SK-N-SH treated with all-trans-retinoic acid at 6 μM for 48 hours (cell line): ENCODE data around the gene CTXN3.

ENCODE experiments used
- ATAC-seq: fragments of 200-7000 bp; cut with Tn5 transposase; 3 replicates; pipeline ENCODE4 v1.9.1; 2020; ENCODE audit warnings: mild to moderate bottlenecking, moderate library complexity
- ARNTL ChIP-seq: fragments of 450-650 bp; formaldehyde crosslinking; IDR thresholded peaks from 2 replicates; pipeline ENCODE4 v1.5.0; 2020; ENCODE audit warnings: low read depth, mild to moderate bottlenecking, moderate library complexity, borderline replicate concordance
- BACH2 ChIP-seq: fragments of 250-450 bp; sonication (Bioruptor Pico); IDR thresholded peaks from 2 replicates; pipeline ENCODE4 v1.9.0; 2021; ENCODE audit warnings: mild to moderate bottlenecking, borderline replicate concordance
- CREB5 ChIP-seq: fragments of 250-450 bp; sonication (Bioruptor Pico); IDR thresholded peaks from 2 replicates; pipeline ENCODE4 v1.5.1; 2020; ENCODE audit warnings: low read depth, mild to moderate bottlenecking, moderate library complexity
- CSDC2 ChIP-seq: fragments of 250-450 bp; sonication (Bioruptor Pico); IDR thresholded peaks from 2 replicates; pipeline ENCODE4 v1.5.0; 2020; ENCODE audit warnings: mild to moderate bottlenecking, moderate library complexity
- CSRNP3 ChIP-seq: fragments of 250-450 bp; sonication (Bioruptor Pico); IDR thresholded peaks from 2 replicates; pipeline ENCODE4 v1.5.1; 2021; ENCODE audit warnings: mild to moderate bottlenecking, moderate library complexity
- GLIS3 ChIP-seq: fragments of 250-450 bp; sonication (Bioruptor Pico); IDR thresholded peaks from 2 replicates; pipeline ENCODE4 v1.5.0; 2020; ENCODE audit warnings: mild to moderate bottlenecking, moderate library complexity
- ISL1 ChIP-seq: fragments of 250-450 bp; sonication (Bioruptor Pico); IDR thresholded peaks from 2 replicates; pipeline ENCODE4 v2.1.2; 2022; ENCODE audit warnings: mild to moderate bottlenecking, moderate library complexity
- OSR1 ChIP-seq: fragments of 250-450 bp; sonication (Bioruptor Pico); IDR thresholded peaks from 2 replicates; pipeline ENCODE4 v1.8.0; 2022; ENCODE audit warnings: moderate library complexity, mild to moderate bottlenecking, inconsistent platforms
- PATZ1 ChIP-seq: fragments of 250-450 bp; sonication (Bioruptor Pico); IDR thresholded peaks from 2 replicates; pipeline ENCODE4 v1.8.0; 2020; ENCODE audit warnings: mild to moderate bottlenecking, moderate library complexity, borderline replicate concordance
- POU6F1 ChIP-seq: fragments of 250-450 bp; sonication (Bioruptor Pico); IDR thresholded peaks from 2 replicates; pipeline ENCODE4 v1.8.0; 2021; ENCODE audit warnings: low read depth, mild to moderate bottlenecking, moderate library complexity, borderline replicate concordance
- PPARA ChIP-seq: fragments of 250-450 bp; sonication (Bioruptor Pico); IDR thresholded peaks from 2 replicates; pipeline ENCODE4 v1.5.0; 2020; ENCODE audit warnings: mild to moderate bottlenecking, borderline replicate concordance
- RARB ChIP-seq: fragments of 250-450 bp; sonication (Bioruptor Pico); IDR thresholded peaks from 2 replicates; pipeline ENCODE4 v1.8.0; 2021; ENCODE audit warnings: mild to moderate bottlenecking, moderate library complexity
- SNAI2 ChIP-seq: fragments of 250-450 bp; sonication (Bioruptor Pico); IDR thresholded peaks from 2 replicates; pipeline ENCODE4 v1.5.0; 2020; ENCODE audit warnings: mild to moderate bottlenecking, moderate library complexity
- TCF4 ChIP-seq: fragments of 250-450 bp; sonication (Bioruptor Pico); IDR thresholded peaks from 2 replicates; pipeline ENCODE4 v1.8.0; 2021; ENCODE audit warnings: mild to moderate bottlenecking, moderate library complexity, borderline replicate concordance
- TOX ChIP-seq: fragments of 250-450 bp; sonication (Bioruptor Pico); IDR thresholded peaks from 2 replicates; pipeline ENCODE4 v1.8.0; 2021; ENCODE audit warnings: mild to moderate bottlenecking, moderate library complexity, borderline replicate concordance
- TSHZ2 ChIP-seq: fragments of 250-450 bp; sonication (Bioruptor Pico); IDR thresholded peaks from 2 replicates; pipeline ENCODE4 v1.5.0; 2020; ENCODE audit warnings: mild to moderate bottlenecking, moderate library complexity
- ZC3H10 ChIP-seq: fragments of 250-450 bp; sonication (Bioruptor Pico); IDR thresholded peaks from 2 replicates; pipeline ENCODE4 v1.5.1; 2021; ENCODE audit warnings: mild to moderate bottlenecking, moderate library complexity
- ZFP3 ChIP-seq: fragments of 250-450 bp; sonication (Bioruptor Pico); IDR thresholded peaks from 2 replicates; pipeline ENCODE4 v1.5.0; 2020; ENCODE audit warnings: mild to moderate bottlenecking, moderate library complexity
- ZNF565 ChIP-seq: fragments of 450-650 bp; formaldehyde crosslinking; conservative IDR thresholded peaks from 2 replicates; pipeline ENCODE4 v1.5.0; 2020; ENCODE audit warnings: low read depth, mild to moderate bottlenecking, moderate library complexity
- ZNF70 ChIP-seq: fragments of 450-650 bp; formaldehyde crosslinking; IDR thresholded peaks from 2 replicates; pipeline ENCODE4 v1.5.0; 2020; ENCODE audit warnings: mild to moderate bottlenecking, moderate library complexity
- ZNF8 ChIP-seq: fragments of 450-650 bp; formaldehyde crosslinking; IDR thresholded peaks from 2 replicates; pipeline ENCODE4 v1.5.0; 2020; ENCODE audit warnings: mild to moderate bottlenecking, moderate library complexity

CTXN3 gene

GRCh38 chr5:127695346-127695745 is 46.5 kb downstream of the CTXN3 start:
- TF ChIP-seq BACH2 = no peak
- TF ChIP-seq ZNF565 (CRISPR knock-in tag) = no peak
- TF ChIP-seq, all 23 proteins: peak for 0

GRCh38 chr5:127696683-127697082 is 47.8 kb downstream of the CTXN3 start:
- TF ChIP-seq TSHZ2 (CRISPR knock-in tag) (no peak), ISL1 (no peak), ZNF8 (CRISPR knock-in tag) (no peak)
- ATAC-seq = no peak; the same call in 2 of the 3 replicates

More at GRCh38 chr5:127695346-127695745, 46.5 kb downstream of the CTXN3 start:
- ATAC-seq = no peak

- ATAC-seq = no peak
- no peak for TF ChIP-seq ZNF565 (CRISPR knock-in tag)
- no peak for TF ChIP-seq ISL1
- TF ChIP-seq CREB5 = no peak
- TF ChIP-seq TOX (CRISPR knock-in tag) = no peak
- TF ChIP-seq SNAI2 (CRISPR knock-in tag) = no peak
- TF ChIP-seq ZC3H10 (CRISPR knock-in tag) = no peak
- TF ChIP-seq ZNF8 (CRISPR knock-in tag) = no peak
- no peak for TF ChIP-seq OSR1
- TF ChIP-seq ZNF70 (CRISPR knock-in tag) = no peak
- no peak for TF ChIP-seq PPARA (CRISPR knock-in tag)
- no peak for TF ChIP-seq POU6F1 (CRISPR knock-in tag)
- TF ChIP-seq CSDC2 (CRISPR knock-in tag) = no peak
- no peak for TF ChIP-seq TCF4 (CRISPR knock-in tag)
- no peak for TF ChIP-seq PATZ1
- no peak for TF ChIP-seq ARNTL (CRISPR knock-in tag)
Measured at GRCh38 chr5:127697894-127698600, 49.2 kb downstream of the CTXN3 start.

- ATAC-seq = no peak
- no peak for TF ChIP-seq POU6F1 (CRISPR knock-in tag)
- no peak for TF ChIP-seq ARNTL (CRISPR knock-in tag)
- no peak for TF ChIP-seq SNAI2 (CRISPR knock-in tag)
- no peak for TF ChIP-seq CSRNP3
- no peak for TF ChIP-seq TCF4 (CRISPR knock-in tag)
- TF ChIP-seq ZNF70 (CRISPR knock-in tag) = no peak
- TF ChIP-seq TOX (CRISPR knock-in tag) = no peak
- no peak for TF ChIP-seq RARB (CRISPR knock-in tag)
- TF ChIP-seq PATZ1 = no peak
- TF ChIP-seq GLIS3 (CRISPR knock-in tag) = no peak
- no peak for TF ChIP-seq ZFP3 (CRISPR knock-in tag)
- TF ChIP-seq ZC3H10 (CRISPR knock-in tag) = no peak
- TF ChIP-seq PPARA (CRISPR knock-in tag) = no peak
- no peak for TF ChIP-seq ZNF565 (CRISPR knock-in tag)
Measured at GRCh38 chr5:127699416-127699815, 50.5 kb downstream of the CTXN3 start.
